Measurements from ENCODE around the gene SMARCA1.

SMARCA1 gene

DNA sequence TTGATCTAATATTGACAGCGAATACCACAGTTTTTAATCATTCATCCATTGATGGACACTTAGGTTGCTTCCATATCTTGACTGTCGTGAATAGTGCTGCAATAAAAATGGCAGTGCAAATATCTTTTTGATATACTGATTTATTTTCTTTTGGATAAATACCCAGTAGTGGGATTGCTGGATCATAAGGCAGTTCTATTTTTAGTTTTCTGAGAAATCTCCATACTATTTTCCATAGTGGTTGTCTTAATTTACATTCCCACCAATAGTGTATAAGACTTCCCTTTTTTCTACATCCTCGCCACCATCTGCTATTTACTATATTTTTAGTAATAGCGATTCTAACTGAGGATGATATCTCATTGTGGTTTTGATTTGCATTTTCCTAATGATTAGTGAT lies 100.1 kb downstream of the SMARCA1 start:
- Histone ChIP-seq H3K4me3 (ENCODE audit: low read length) (no peak overlapping the region), H3K4me1 (ENCODE audit: low read length) (no peaks in the 10 kb centered on the region), H3K4me2 (ENCODE audit: low read depth, low read length) (no peak overlapping the region), H3K79me2 (ENCODE audit: low read length) (no peaks in the 10 kb centered on the region), H4K20me1 (ENCODE audit: insufficient read depth, low read length) (no peaks in the 10 kb centered on the region), H3K36me3 (replicated peaks; ENCODE audit: insufficient read depth, low read length) (no peaks in the 10 kb centered on the region), H3K9ac (ENCODE audit: low read length) (no peak overlapping the region), H3K9me3 (replicated peaks; ENCODE audit: insufficient read depth, low read length) (no peaks in the 10 kb centered on the region), H3K27me3 (replicated peaks; ENCODE audit: insufficient read depth, low read length) (no peaks in the 10 kb centered on the region), H3K9me2 (replicated peaks; ENCODE audit: insufficient read depth, low read length) (no peaks in the 10 kb centered on the region), H2AFZ (ENCODE audit: low read length) (no peak overlapping the region), H3F3A (ENCODE audit: insufficient read depth, low read length) (no peaks in the 10 kb centered on the region), H3K27ac (ENCODE audit: low read length) (no peak overlapping the region)
- no peak for DNase-seq
- TF ChIP-seq, protein P1, sequence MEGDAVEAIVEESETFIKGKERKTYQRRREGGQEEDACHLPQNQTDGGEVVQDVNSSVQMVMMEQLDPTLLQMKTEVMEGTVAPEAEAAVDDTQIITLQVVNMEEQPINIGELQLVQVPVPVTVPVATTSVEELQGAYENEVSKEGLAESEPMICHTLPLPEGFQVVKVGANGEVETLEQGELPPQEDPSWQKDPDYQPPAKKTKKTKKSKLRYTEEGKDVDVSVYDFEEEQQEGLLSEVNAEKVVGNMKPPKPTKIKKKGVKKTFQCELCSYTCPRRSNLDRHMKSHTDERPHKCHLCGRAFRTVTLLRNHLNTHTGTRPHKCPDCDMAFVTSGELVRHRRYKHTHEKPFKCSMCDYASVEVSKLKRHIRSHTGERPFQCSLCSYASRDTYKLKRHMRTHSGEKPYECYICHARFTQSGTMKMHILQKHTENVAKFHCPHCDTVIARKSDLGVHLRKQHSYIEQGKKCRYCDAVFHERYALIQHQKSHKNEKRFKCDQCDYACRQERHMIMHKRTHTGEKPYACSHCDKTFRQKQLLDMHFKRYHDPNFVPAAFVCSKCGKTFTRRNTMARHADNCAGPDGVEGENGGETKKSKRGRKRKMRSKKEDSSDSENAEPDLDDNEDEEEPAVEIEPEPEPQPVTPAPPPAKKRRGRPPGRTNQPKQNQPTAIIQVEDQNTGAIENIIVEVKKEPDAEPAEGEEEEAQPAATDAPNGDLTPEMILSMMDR (IDR thresholded peaks at IDR 0.05; ENCODE audit: low read length), result no peak
- no peak for TF ChIP-seq EZH2phosphoT487 (IDR thresholded peaks at IDR 0.05; ENCODE audit: low read length)
- TF ChIP-seq EZH2 (optimal IDR thresholded peaks at IDR 0.05; ENCODE audit: low read depth, low read length), result no peak

DNA sequence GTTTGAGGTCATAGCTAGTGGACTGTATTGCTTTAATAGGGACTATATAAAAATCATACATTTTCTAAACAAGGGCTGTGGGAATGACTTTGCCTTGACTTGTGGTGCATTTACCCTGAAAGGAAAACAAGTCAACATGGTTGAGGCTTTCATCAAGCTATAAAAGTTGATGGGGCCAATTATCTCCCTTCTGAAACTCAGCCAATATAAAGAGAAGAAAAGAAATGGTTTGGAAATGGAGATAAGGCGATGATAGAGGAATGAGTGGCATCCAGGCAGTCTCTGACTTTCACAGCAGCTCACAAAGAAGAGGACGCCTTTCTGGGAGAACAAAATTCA lies 118.7 kb downstream of the SMARCA1 start:
- H2AFZ ChIP-seq (ENCODE audit: low read length), result no peak overlapping the region
- no peaks in the 10 kb centered on the region for H3K4me1 ChIP-seq (ENCODE audit: low read length)
- no peaks in the 10 kb centered on the region for H4K20me1 ChIP-seq (ENCODE audit: insufficient read depth, low read length)
- no peaks in the 10 kb centered on the region for H3K79me2 ChIP-seq (ENCODE audit: low read length)
- H3K4me2 ChIP-seq (ENCODE audit: low read depth, low read length), result no peak overlapping the region
- DNase-seq, result no peak
- H3K9me2 ChIP-seq (replicated peaks; ENCODE audit: insufficient read depth, low read length), result no peaks in the 10 kb centered on the region
- H3K9ac ChIP-seq (ENCODE audit: low read length), result no peak overlapping the region
- TF ChIP-seq EZH2 (optimal IDR thresholded peaks at IDR 0.05; ENCODE audit: low read depth, low read length), result no peak
- no peak for TF ChIP-seq EZH2phosphoT487 (IDR thresholded peaks at IDR 0.05; ENCODE audit: low read length)
- TF ChIP-seq, protein P1 (IDR thresholded peaks at IDR 0.05; ENCODE audit: low read length), result no peak
- H3F3A ChIP-seq (ENCODE audit: insufficient read depth, low read length), result no peaks in the 10 kb centered on the region
- no peaks in the 10 kb centered on the region for H3K9me3 ChIP-seq (replicated peaks; ENCODE audit: insufficient read depth, low read length)
- no peaks in the 10 kb centered on the region for H3K27me3 ChIP-seq (replicated peaks; ENCODE audit: insufficient read depth, low read length)
- H3K36me3 ChIP-seq (replicated peaks; ENCODE audit: insufficient read depth, low read length), result no peaks in the 10 kb centered on the region
- no peak overlapping the region for H3K27ac ChIP-seq (ENCODE audit: low read length)
- H3K4me3 ChIP-seq (ENCODE audit: low read length), result no peak overlapping the region

DNA sequence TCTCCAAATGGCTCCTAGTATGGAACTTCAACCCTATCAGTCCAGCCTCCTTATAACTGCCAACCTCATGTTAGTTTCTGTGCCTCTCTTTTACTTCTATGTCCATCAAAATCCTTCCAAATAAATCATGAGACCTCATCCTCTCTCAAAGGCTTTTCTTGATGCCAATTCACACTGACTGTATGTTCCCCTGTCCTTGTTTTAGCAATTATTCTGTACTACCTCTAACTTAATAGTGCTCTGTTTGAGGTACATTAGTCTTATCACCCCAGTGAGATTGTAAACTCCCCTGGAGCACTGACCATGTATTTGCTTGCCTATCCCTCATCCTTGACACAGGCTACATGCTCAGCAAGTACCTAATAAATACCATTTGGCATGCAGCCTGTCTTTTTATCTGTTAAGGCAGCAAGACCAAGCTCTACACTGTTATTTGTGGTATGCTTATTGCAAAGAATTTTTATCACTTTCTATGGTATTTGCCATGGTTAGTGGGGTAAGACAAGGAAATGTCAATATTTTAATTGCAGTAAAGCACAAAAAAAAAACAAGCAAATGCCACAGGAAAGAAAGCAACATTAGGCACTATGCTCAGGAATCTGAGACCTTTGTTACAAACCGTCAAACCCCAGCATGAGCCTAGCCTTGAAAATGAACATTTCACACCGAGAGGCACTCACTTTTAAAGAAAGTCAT lies 119.2 kb downstream of the SMARCA1 start:
- no peak for DNase-seq
- no peaks in the 10 kb centered on the region for H3K4me1 ChIP-seq (ENCODE audit: low read length)
- no peaks in the 10 kb centered on the region for H3K36me3 ChIP-seq (replicated peaks; ENCODE audit: insufficient read depth, low read length)
- H3K4me3 ChIP-seq (ENCODE audit: low read length), result no peak overlapping the region
- H2AFZ ChIP-seq (ENCODE audit: low read length), result no peak overlapping the region
- TF ChIP-seq, protein P1 (IDR thresholded peaks at IDR 0.05; ENCODE audit: low read length), result no peak
- TF ChIP-seq EZH2 (optimal IDR thresholded peaks at IDR 0.05; ENCODE audit: low read depth, low read length) (no peak), EZH2phosphoT487 (IDR thresholded peaks at IDR 0.05; ENCODE audit: low read length) (no peak)
- H3K79me2 ChIP-seq (ENCODE audit: low read length), result no peaks in the 10 kb centered on the region
- H3K27ac ChIP-seq (ENCODE audit: low read length), result no peak overlapping the region
- H3K9me3 ChIP-seq (replicated peaks; ENCODE audit: insufficient read depth, low read length), result no peaks in the 10 kb centered on the region
- no peak overlapping the region for H3K9ac ChIP-seq (ENCODE audit: low read length)
- H3K4me2 ChIP-seq (ENCODE audit: low read depth, low read length), result no peak overlapping the region
- no peaks in the 10 kb centered on the region for H3F3A ChIP-seq (ENCODE audit: insufficient read depth, low read length)
- no peaks in the 10 kb centered on the region for H3K27me3 ChIP-seq (replicated peaks; ENCODE audit: insufficient read depth, low read length)
- no peaks in the 10 kb centered on the region for H4K20me1 ChIP-seq (ENCODE audit: insufficient read depth, low read length)
- no peaks in the 10 kb centered on the region for H3K9me2 ChIP-seq (replicated peaks; ENCODE audit: insufficient read depth, low read length)

Data from MM.1S (cell line).